H1 (cell line): ENCODE measurements around the gene PAFAH1B1. TPM values are rescaled to one million over a fixed set of nuclear protein-coding genes. Genes with fewer than 3 reads are reported as not detected.

Experiments
- CTCF ChIA-PET: fragments of 300-600 bp; sonication (Branson Sonifier 250); formaldehyde crosslinking; loops from one replicate; lab custom pipeline; 2021; ENCODE audit not compliant: partially characterized antibody; lab: Charles Lee
- POLR2A ChIA-PET: fragments of 300-600 bp; sonication (Branson Sonifier 250); formaldehyde crosslinking; loops from one replicate; lab custom pipeline; 2021; ENCODE audit warnings: inconsistent platforms; ENCODE audit not compliant: partially characterized antibody; lab: Charles Lee
- DNase-seq, 2 experiments: peaks; one replicate each; pipeline versions ENCODE4 v3.0.0 to v3.0.0-alpha.2; 2010 to 2022; ENCODE audit warnings: low spot score in 2 of 2, low read depth in 1 of 2, mixed read lengths in 1 of 2
- FAIRE-seq: peaks from 2 replicates; lab custom pipeline; 2011; peaks lifted over from hg19 to GRCh38; lab: Jason Lieb, UNC
- H2AFZ ChIP-seq: 2 replicates; pipeline ENCODE4 v1.8.1; 2012; ENCODE audit warnings: low read length, inconsistent platforms
- H2AK5ac ChIP-seq: 2 replicates; pipeline ENCODE4 v1.6.1; 2013; ENCODE audit warnings: low read depth, low read length
- H2BK120ac ChIP-seq: replicated peaks from 2 replicates; pipeline ENCODE3; 2013; ENCODE audit warnings: low read depth, low read length, inconsistent platforms
- H2BK12ac ChIP-seq: 2 replicates; pipeline ENCODE4 v1.6.1; 2013; ENCODE audit warnings: low read depth, low read length
- H2BK15ac ChIP-seq: 2 replicates; pipeline ENCODE4 v1.6.1; 2013; ENCODE audit warnings: low read length
- H2BK20ac ChIP-seq: 2 replicates; pipeline ENCODE4 v1.6.1; 2013; ENCODE audit warnings: low read length
- H2BK5ac ChIP-seq: 2 replicates; pipeline ENCODE4 v1.6.1; 2013; ENCODE audit warnings: low read depth, low read length
- H3K14ac ChIP-seq: 2 replicates; pipeline ENCODE4 v1.6.1; 2013; ENCODE audit warnings: inconsistent platforms; ENCODE audit not compliant: insufficient read length
- H3K18ac ChIP-seq: 2 replicates; pipeline ENCODE4 v1.6.1; 2013; ENCODE audit warnings: low read length; ENCODE audit errors: extremely low read depth
- H3K23ac ChIP-seq: 2 replicates; pipeline ENCODE4 v1.6.1; 2013; ENCODE audit warnings: inconsistent platforms; ENCODE audit not compliant: insufficient read length
- H3K23me2 ChIP-seq: 2 replicates; pipeline ENCODE4 v1.6.1; 2013; ENCODE audit warnings: low read depth, low read length
- H3K27ac ChIP-seq: 2 replicates; pipeline ENCODE4 v1.6.1; 2011; ENCODE audit warnings: low read depth, low read length, inconsistent platforms
- H3K27me3 ChIP-seq, 4 experiments: replicated peaks in 1 of 4; 1 replicate in 1 of 4; 2 replicates in 3 of 4; pipeline versions ENCODE4 v1.6.1 to v1.8.1; 2011 to 2013; ENCODE audit warnings: low read length in 3 of 4, mild to moderate bottlenecking in 3 of 4, inconsistent platforms in 2 of 4, mixed read lengths in 2 of 4, moderate library complexity in 1 of 4; ENCODE audit not compliant: control insufficient read depth in 3 of 4, insufficient read depth in 3 of 4; ENCODE audit errors: extremely low read depth in 1 of 4
- H3K36me3 ChIP-seq, 4 experiments: 2 replicates each; pipeline versions ENCODE4 v1.6.1 to v1.8.1; 2011 to 2013; ENCODE audit warnings: mild to moderate bottlenecking in 4 of 4, low read length in 3 of 4, moderate library complexity in 2 of 4, control low read depth in 1 of 4, inconsistent platforms in 1 of 4; ENCODE audit not compliant: insufficient read depth in 4 of 4, control insufficient read depth in 2 of 4
- H3K4ac ChIP-seq: replicated peaks from 2 replicates; pipeline ENCODE3; 2013; ENCODE audit warnings: low read length, low read depth, mixed read lengths, inconsistent platforms; ENCODE audit not compliant: insufficient read length
- H3K4me1 ChIP-seq, 4 experiments: replicated peaks in 1 of 4; 1 replicate in 1 of 4; 2 replicates in 3 of 4; pipeline versions ENCODE4 v1.6.1 to v1.8.1; 2011 to 2013; ENCODE audit warnings: low read length in 3 of 4, inconsistent platforms in 2 of 4, mixed read lengths in 1 of 4; ENCODE audit not compliant: insufficient read depth in 4 of 4, control insufficient read depth in 3 of 4
- H3K4me2 ChIP-seq, 2 experiments: 2 replicates each; pipeline versions ENCODE4 v1.6.1 to v1.8.1; 2011 to 2013; ENCODE audit warnings: low read depth in 2 of 2, low read length in 2 of 2, control low read depth in 1 of 2, inconsistent platforms in 1 of 2, mild to moderate bottlenecking in 1 of 2; ENCODE audit not compliant: insufficient read depth in 1 of 2
- H3K4me3 ChIP-seq, 4 experiments: fragments of 200-600, 300-600 bp in 1 of 4; sonication (generic), shearing (Covaris generic), sonication (Bioruptor Twin) in 1 of 4; 2 replicates each; pipeline versions ENCODE4 v1.5.1 to v1.8.1; 2011 to 2016; ENCODE audit warnings: low read length in 4 of 4, low read depth in 3 of 4, control low read depth in 2 of 4, inconsistent platforms in 2 of 4, mild to moderate bottlenecking in 2 of 4, mixed read lengths in 1 of 4, moderate library complexity in 1 of 4; ENCODE audit not compliant: insufficient read depth in 2 of 4; ENCODE audit errors: extremely low read depth in 1 of 4
- H3K56ac ChIP-seq: replicated peaks from 2 replicates; pipeline ENCODE3; 2013; ENCODE audit warnings: low read depth, mild to moderate bottlenecking, mixed read lengths, low read length, inconsistent platforms; ENCODE audit not compliant: insufficient read length
- H3K79me1 ChIP-seq: 2 replicates; pipeline ENCODE4 v1.6.1; 2013; ENCODE audit warnings: low read depth, low read length, control low read depth
- H3K79me2 ChIP-seq, 2 experiments: 2 replicates each; pipeline versions ENCODE4 v1.6.1 to v1.8.1; 2012 to 2013; ENCODE audit warnings: low read length in 2 of 2, mild to moderate bottlenecking in 2 of 2, inconsistent platforms in 1 of 2; ENCODE audit not compliant: insufficient read depth in 2 of 2, control insufficient read depth in 1 of 2
- H3K9ac ChIP-seq, 4 experiments: replicated peaks in 1 of 4; 1 replicate in 1 of 4; 2 replicates in 3 of 4; pipeline versions ENCODE4 v1.6.1 to v1.8.1; 2011 to 2013; ENCODE audit warnings: low read depth in 3 of 4, low read length in 3 of 4, control low read depth in 2 of 4, mild to moderate bottlenecking in 2 of 4, moderate library complexity in 2 of 4, inconsistent platforms in 1 of 4; ENCODE audit errors: extremely low read depth in 1 of 4
- H3K9me3 ChIP-seq, 2 experiments: 2 replicates each; pipeline versions ENCODE4 v1.6.1 to v1.8.1; 2012 to 2013; ENCODE audit warnings: mild to moderate bottlenecking in 2 of 2, moderate library complexity in 2 of 2, control low read depth in 1 of 2, inconsistent platforms in 1 of 2, low read depth in 1 of 2, low read length in 1 of 2, mixed read lengths in 1 of 2; ENCODE audit not compliant: insufficient read depth in 2 of 2
- H4K20me1 ChIP-seq, 2 experiments: replicated peaks in 1 of 2; 2 replicates each; pipeline versions ENCODE3 to v1.8.1; 2011 to 2013; ENCODE audit warnings: inconsistent platforms in 2 of 2, low read length in 2 of 2, mild to moderate bottlenecking in 1 of 2; ENCODE audit not compliant: insufficient read depth in 2 of 2, control insufficient read depth in 1 of 2
- H4K5ac ChIP-seq: 2 replicates; pipeline ENCODE4 v1.6.1; 2013; ENCODE audit warnings: low read length, low read depth, mixed read lengths, inconsistent platforms; ENCODE audit not compliant: insufficient read length
- H4K8ac ChIP-seq: 2 replicates; pipeline ENCODE4 v1.8.0; 2013; ENCODE audit warnings: mild to moderate bottlenecking, moderate library complexity, low read length, inconsistent platforms; ENCODE audit not compliant: insufficient read depth; ENCODE audit errors: extremely low read depth
- H4K91ac ChIP-seq: replicated peaks from 2 replicates; pipeline ENCODE3; 2013; ENCODE audit warnings: low read length, mixed read lengths, inconsistent platforms; ENCODE audit not compliant: insufficient read length
- BACH1 ChIP-seq: IDR thresholded peaks from 2 replicates; pipeline ENCODE4 v1.6.1; 2012; ENCODE audit warnings: low read length, improper control_type of control experiment
- BRCA1 ChIP-seq: IDR thresholded peaks from 2 replicates; pipeline ENCODE4 v1.6.1; 2012; ENCODE audit warnings: low read depth, low read length, improper control_type of control experiment
- EGR1 ChIP-seq: IDR thresholded peaks from 2 replicates; pipeline ENCODE4 v1.6.1; 2011; ENCODE audit warnings: low read depth, low read length, borderline replicate concordance
- EP300 ChIP-seq, 2 experiments: IDR thresholded peaks; 1 replicate in 1 of 2; 2 replicates in 1 of 2; pipeline ENCODE4 v1.6.1; 2011 to 2012; ENCODE audit warnings: low read depth in 2 of 2, low read length in 2 of 2, mild to moderate bottlenecking in 2 of 2, borderline replicate concordance in 1 of 2, inconsistent platforms in 1 of 2, moderate library complexity in 1 of 2
- EZH2 ChIP-seq: fragments of 200-600 bp; sonication (generic); IDR thresholded peaks from 2 replicates; pipeline ENCODE4 v1.7.1; 2012; ENCODE audit warnings: low read depth, mild to moderate bottlenecking, moderate library complexity, low read length, inconsistent platforms; ENCODE audit not compliant: severe bottlenecking
- JUN ChIP-seq: IDR thresholded peaks from 2 replicates; pipeline ENCODE4 v1.6.1; 2011; ENCODE audit warnings: low read depth, mild to moderate bottlenecking, improper control_type of control experiment, low read length
- KDM1A ChIP-seq: fragments of 200-600, 300-600 bp; sonication (generic); IDR thresholded peaks from 2 replicates; pipeline ENCODE4 v1.7.1; 2016; ENCODE audit warnings: mild to moderate bottlenecking, low read length, borderline replicate concordance
- KDM4A ChIP-seq: IDR thresholded peaks from one replicate; pipeline ENCODE4 v1.7.1; 2012; ENCODE audit warnings: low read depth, mild to moderate bottlenecking, moderate library complexity, low read length, inconsistent platforms; ENCODE audit not compliant: severe bottlenecking
- KDM5A ChIP-seq: fragments of 200-600 bp; IDR thresholded peaks from 2 replicates; pipeline ENCODE4 v1.7.1; 2012; ENCODE audit warnings: mild to moderate bottlenecking, low read length, inconsistent platforms, mixed read lengths
- MAFK ChIP-seq: IDR thresholded peaks from 2 replicates; pipeline ENCODE4 v1.6.1; 2012; ENCODE audit warnings: low read depth, mild to moderate bottlenecking, improper control_type of control experiment, low read length
- PHF8 ChIP-seq: fragments of 200-600 bp; sonication (generic); conservative IDR thresholded peaks from 2 replicates; pipeline ENCODE4 v1.7.1; 2012; ENCODE audit warnings: low read depth, mild to moderate bottlenecking, inconsistent platforms, low read length, moderate library complexity
- POU5F1 ChIP-seq: IDR thresholded peaks from 2 replicates; pipeline ENCODE4 v1.6.1; 2011; ENCODE audit warnings: low read depth, mild to moderate bottlenecking, low read length, moderate library complexity
- RAD21 ChIP-seq, 2 experiments: IDR thresholded peaks in 1 of 2; conservative IDR thresholded peaks in 1 of 2; 2 replicates each; pipeline ENCODE4 v1.6.1; 2011; ENCODE audit warnings: low read depth in 2 of 2, low read length in 2 of 2, improper control_type of control experiment in 1 of 2, inconsistent platforms in 1 of 2, mild to moderate bottlenecking in 1 of 2, moderate library complexity in 1 of 2
- TAF1 ChIP-seq: IDR thresholded peaks from 2 replicates; pipeline ENCODE4 v1.6.1; 2011; ENCODE audit warnings: mild to moderate bottlenecking, low read depth, low read length
- TEAD4 ChIP-seq: IDR thresholded peaks from 2 replicates; pipeline ENCODE4 v1.6.1; 2012; ENCODE audit warnings: low read depth, low read length, inconsistent platforms, mixed read lengths
- WGBS, 2 experiments: shearing (Covaris generic) in 1 of 2; methylation state at CpG; one replicate each; pipeline versions ENCODE4 v1.1.6 to v1.1.7; 2013 to 2015; ENCODE audit warnings: low lambda C conversion rate in 2 of 2, mixed read lengths in 2 of 2, inconsistent platforms in 1 of 2, low coverage in 1 of 2, missing lambda C conversion rate in 1 of 2; ENCODE audit not compliant: insufficient replicate concordance in 2 of 2, insufficient coverage in 1 of 2, insufficient read length in 1 of 2; ENCODE audit errors: extremely low coverage in 1 of 2, missing lambda C conversion rate in 1 of 2; 5-methylcytosine and 5-hydroxymethylcytosine counted together
- polyA plus RNA-seq, 7 experiments: library from polyadenylated mRNA; depleted of rRNA in 3 of 7; stranded (reverse) in 5 of 7; unstranded in 2 of 7; fragments of >200 nt in 5 of 7; fragments of 200-250 nt in 2 of 7; gene quantifications; 1 replicate in 5 of 7; 2 replicates in 1 of 7; 4 replicates in 1 of 7; pipeline versions ENCODE4 v1.2.1 to v1.2.3, GENCODE V29; 2011 to 2013; ENCODE audit warnings: missing spikeins in 2 of 7, mixed read lengths in 2 of 7
- total RNA-seq: library from RNA; stranded (reverse); fragmentation: NEBNext Ultra II Directional; extraction: Animal tissue kit (Norgen Biotek cat#: 25700); gene quantifications from 2 replicates; pipeline ENCODE4 v1.2.1, GENCODE V29; 2021

PAFAH1B1 gene
- total and polyA plus RNA-seq, 2 of the 8 experiments (the other 6 are each of a cell fraction or from before 2014, with no cell fraction given) = 42.0 to 152 TPM

DNA sequence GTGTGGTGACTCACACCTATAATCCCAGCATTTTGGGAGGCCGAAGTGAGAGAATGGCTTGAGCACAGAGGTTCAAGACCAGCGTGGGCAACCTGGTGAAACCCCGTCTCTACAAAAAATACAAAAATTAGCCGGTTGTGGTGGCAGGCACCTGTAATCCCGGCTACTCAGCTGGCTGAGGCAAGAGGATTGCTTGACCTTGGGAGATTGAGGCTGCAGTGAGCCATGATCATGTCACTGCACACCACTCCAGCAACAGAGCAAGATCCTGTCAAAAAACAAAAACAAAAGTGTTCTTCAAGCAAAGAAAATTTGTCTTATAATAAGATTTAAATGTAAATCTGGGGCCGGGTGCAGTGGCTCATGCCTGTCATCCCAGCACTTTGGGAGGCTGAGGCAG lies 51.5 kb downstream of the PAFAH1B1 start:
- Histone ChIP-seq H2BK5ac (no peak overlapping the region), H3K79me1 (no peaks in the 10 kb centered on the region), H2BK120ac (no peak overlapping the region), H3K14ac (no peak overlapping the region), H3K27ac (no peak overlapping the region), H3K56ac (no peak overlapping the region), H2AK5ac (no peak overlapping the region), H3K23ac (no peak overlapping the region), H3K27me3 (no peaks in the 10 kb centered on the region), H3K36me3 (peaks cover 0 to 15% (median 3%) of the 10 kb centered on the region in 4 experiments; a peak in 4 of 8 replicates), H3K79me2 (peaks cover 0 to 18% of the 10 kb centered on the region in 2 experiments; a peak in 2 of 4 replicates), H3K4me3 (no peak overlapping the region), H3K18ac (no peak overlapping the region), H3K4me1 (no peaks in the 10 kb centered on the region), H2BK15ac (no peak overlapping the region), H3K4me2 (no peak overlapping the region), H4K5ac (no peak overlapping the region), H3K9ac (no peak overlapping the region; a peak in 1 of 7 replicates), H4K20me1 (no peaks in the 10 kb centered on the region), H4K91ac (no peak overlapping the region), H3K9me3 (no peaks in the 10 kb centered on the region), H2BK12ac (no peak overlapping the region), H2AFZ (no peak overlapping the region), H3K4ac (no peak overlapping the region), H2BK20ac (no peak overlapping the region), H3K23me2 (no peaks in the 10 kb centered on the region), H4K8ac (no peak overlapping the region)
- FAIRE-seq = no peak
- CTCF ChIA-PET = interaction anchor here (1.7 kb wide), 1 partner anchor 42 kb away, joined by 3 read pairs; no protein-coding TSS in a partner anchor
- 76% methylated on average over 6 of the region's 6 CpGs; no CpG with 5 or more reads in 1 of the 2 experiments for WGBS, 2 experiments
- POLR2A ChIA-PET = no interaction called here
- no peak for DNase-seq
- TF ChIP-seq POU5F1 (no peak), BACH1 (no peak), TAF1 (no peak), BRCA1 (no peak), MAFK (no peak), EGR1 (no peak), KDM1A (no peak), PHF8 (no peak), EZH2 (no peak), JUN (no peak), RAD21 (IDR thresholded peaks at IDR 0.05 in 1 of 2, conservative IDR thresholded peaks at IDR 0.05 in 1 of 2; ENCODE audit: low read depth in 2 of 2, low read length in 2 of 2) (no peak), KDM5A (no peak), KDM4A (no peak), EP300 (IDR thresholded peaks at IDR 0.05; ENCODE audit: borderline replicate concordance in 1 of 2, low read depth in 2 of 2, low read length in 2 of 2) (no peak), TEAD4 (no peak)
